Suprapubic skin (tissue), 4 donors: ENCODE measurements around the gene ADAP1. TPM values are rescaled to one million over a fixed set of nuclear protein-coding genes. Genes with fewer than 3 reads are reported as not detected.

ENCODE experiments used
- DNase-seq, 2 donors: peaks; one replicate each; pipeline ENCODE4 v3.0.0-alpha.2; 2019; ENCODE audit warnings: low spot score in 2 of 2
- H3K27ac ChIP-seq: fragments of 200-600 bp; sonication (generic); one replicate; pipeline ENCODE4 v1.5.1; 2019
- H3K27me3 ChIP-seq: fragments of 200-600 bp; sonication (generic); one replicate; pipeline ENCODE4 v1.5.1; 2019
- H3K36me3 ChIP-seq: fragments of 200-600 bp; sonication (generic); one replicate; pipeline ENCODE4 v1.5.1; 2019
- H3K4me1 ChIP-seq: fragments of 200-600 bp; sonication (generic); one replicate; pipeline ENCODE4 v1.5.1; 2019
- H3K4me3 ChIP-seq: fragments of 200-600 bp; sonication (generic); one replicate; pipeline ENCODE4 v1.5.1; 2019; ENCODE audit warnings: mild to moderate bottlenecking
- H3K9me3 ChIP-seq: fragments of 200-600 bp; sonication (generic); one replicate; pipeline ENCODE4 v1.5.1; 2019
- CTCF ChIP-seq, 2 donors: fragments of 200-600 bp in 1 of 2; fragments of 450-650 bp in 1 of 2; sonication (generic) in 1 of 2; IDR thresholded peaks; one replicate each; pipeline ENCODE4 v1.5.1; 2016 to 2019; ENCODE audit warnings: antibody characterized with exemption in 2 of 2, mild to moderate bottlenecking in 1 of 2, moderate library complexity in 1 of 2
- EP300 ChIP-seq: sonication (generic); formaldehyde crosslinking; IDR thresholded peaks from one replicate; pipeline ENCODE4 v1.6.1; 2017; ENCODE audit warnings: antibody characterized with exemption
- POLR2A ChIP-seq, 2 donors: fragments of 450-650 bp; IDR thresholded peaks; one replicate each; pipeline ENCODE4 v1.6.1; 2017; ENCODE audit warnings: antibody characterized with exemption in 2 of 2, mild to moderate bottlenecking in 2 of 2, moderate library complexity in 2 of 2
- POLR2AphosphoS5 ChIP-seq, 3 donors: sonication (generic); formaldehyde crosslinking; IDR thresholded peaks; one replicate each; pipeline ENCODE4 v1.6.1; 2017; ENCODE audit warnings: antibody characterized with exemption in 3 of 3
- WGBS: methylation state at CpG from one replicate; pipeline ENCODE4 v1.1.5; 2018; 5-methylcytosine and 5-hydroxymethylcytosine counted together
- total RNA-seq, 4 donors: library from RNA; depleted of rRNA; stranded (reverse); fragments of >200 nt; gene quantifications; one replicate each; pipeline ENCODE4 v1.1.0, GENCODE V29; 2016

ADAP1 gene
- total RNA-seq, 4 donors from 2014 or later: 4.1 to 9.1 (median 6.3) TPM

DNA sequence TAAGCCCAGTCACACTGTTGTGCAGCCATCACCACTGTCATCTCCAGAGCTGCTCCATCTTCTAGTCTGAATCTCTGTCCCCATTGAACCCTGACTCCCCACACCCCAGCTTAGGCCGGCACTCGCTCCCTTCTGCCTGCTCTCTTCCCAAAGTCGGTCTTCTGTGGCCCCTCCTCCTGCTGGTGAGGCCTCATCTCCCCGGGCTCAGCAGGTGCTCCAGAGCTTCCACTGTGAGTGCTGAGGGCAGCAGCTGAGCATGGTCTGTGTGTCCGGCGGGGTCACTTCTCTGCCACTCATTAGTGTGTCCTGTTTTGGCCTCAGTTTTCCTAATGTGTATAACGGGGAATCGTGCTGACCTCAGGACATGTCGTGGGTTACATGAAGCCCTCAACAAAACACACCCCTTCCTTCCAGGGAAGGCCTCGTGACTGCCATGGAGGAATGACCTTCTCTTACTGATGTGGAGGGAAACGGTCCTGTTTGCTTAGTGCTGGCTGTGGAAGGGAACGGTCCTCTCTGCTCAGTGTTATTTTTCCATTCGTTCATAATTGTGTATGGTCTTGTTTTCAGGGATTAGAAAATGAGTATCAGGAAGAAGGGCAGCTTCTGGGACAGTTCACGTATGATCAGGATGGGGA, 82.5 kb downstream of the ADAP1 start:
- DNase-seq: peak in 1 of 2 donors; percentile 59
- H3K36me3 ChIP-seq: peaks cover 46% of the 10 kb centered on the region
- no peak overlapping the region for H3K27ac ChIP-seq
- TF ChIP-seq EP300 (no peak), CTCF (IDR thresholded peaks at IDR 0.05) (no peak), POLR2A (IDR thresholded peaks at IDR 0.05) (no peak), POLR2AphosphoS5 (IDR thresholded peaks at IDR 0.05) (no peak)
- H3K27me3 ChIP-seq: no peaks in the 10 kb centered on the region
- H3K4me1 ChIP-seq: peaks cover 48% of the 10 kb centered on the region
- no peak overlapping the region for H3K4me3 ChIP-seq
- H3K9me3 ChIP-seq: no peaks in the 10 kb centered on the region
- WGBS: 86% methylated on average over 14 of the region's 14 CpGs

DNA sequence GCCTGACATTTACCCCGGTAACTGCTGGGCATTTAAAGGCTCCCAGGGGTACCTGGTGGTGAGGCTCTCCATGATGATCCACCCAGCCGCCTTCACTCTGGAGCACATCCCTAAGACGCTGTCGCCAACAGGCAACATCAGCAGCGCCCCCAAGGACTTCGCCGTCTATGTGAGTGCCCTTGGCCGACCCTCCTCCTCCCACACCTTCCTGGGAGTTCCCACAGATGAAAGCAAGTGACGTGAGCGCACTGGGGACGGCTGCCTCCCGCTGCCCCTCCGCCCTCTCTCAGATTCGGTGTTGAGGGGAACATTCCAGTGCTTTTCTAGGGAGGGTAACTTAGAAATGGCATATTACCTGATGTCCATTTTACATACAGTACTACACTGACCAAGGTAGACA, 85.1 kb downstream of the ADAP1 start:
- Histone ChIP-seq H3K4me3 (no peak overlapping the region), H3K36me3 (peaks cover 72% of the 10 kb centered on the region), H3K27me3 (no peaks in the 10 kb centered on the region), H3K9me3 (no peaks in the 10 kb centered on the region), H3K27ac (no peak overlapping the region), H3K4me1 (peaks cover 40% of the 10 kb centered on the region)
- no peak for DNase-seq
- TF ChIP-seq CTCF (IDR thresholded peaks at IDR 0.05) (no peak), EP300 (no peak), POLR2AphosphoS5 (IDR thresholded peaks at IDR 0.05) (no peak), POLR2A (IDR thresholded peaks at IDR 0.05) (no peak)
- WGBS: 84% methylated on average over 14 of the region's 14 CpGs

DNA sequence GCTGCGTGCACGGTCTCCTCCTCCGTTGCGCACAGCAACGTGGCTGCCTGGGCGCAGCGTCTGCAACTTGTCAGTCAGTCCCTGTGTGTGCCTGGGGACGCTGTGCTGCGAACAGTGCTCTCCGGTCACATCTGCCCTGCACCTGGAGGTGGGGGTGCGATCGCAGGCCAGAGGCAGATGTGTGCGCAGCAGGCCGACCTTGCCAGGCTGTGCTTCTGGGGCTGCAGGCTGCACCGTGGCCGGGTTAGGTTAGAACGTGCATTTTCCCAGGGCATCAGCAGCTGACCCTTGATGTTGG, 86.3 kb downstream of the ADAP1 start:
- peak overlapping the region; percentile 84 for H3K27ac ChIP-seq
- peaks cover 82% of the 10 kb centered on the region for H3K36me3 ChIP-seq
- peaks cover 27% of the 10 kb centered on the region for H3K4me1 ChIP-seq
- no peak overlapping the region for H3K4me3 ChIP-seq
- WGBS: 72% methylated on average over 14 of the region's 17 CpGs
- TF ChIP-seq POLR2A (IDR thresholded peaks at IDR 0.05): no peak
- no peak for TF ChIP-seq CTCF (IDR thresholded peaks at IDR 0.05)
- TF ChIP-seq EP300: no peak
- TF ChIP-seq POLR2AphosphoS5 (IDR thresholded peaks at IDR 0.05): no peak
- no peaks in the 10 kb centered on the region for H3K9me3 ChIP-seq
- DNase-seq: no peak
- H3K27me3 ChIP-seq: no peaks in the 10 kb centered on the region

GRCh38 chr7:867406-868188, 86.9 kb downstream of the ADAP1 start:
- 38% methylated on average over 20 of the region's 22 CpGs for WGBS
- H3K9me3 ChIP-seq: no peaks in the 10 kb centered on the region
- peak in 1 of 2 donors; percentile 82 for DNase-seq
- H3K27me3 ChIP-seq: no peaks in the 10 kb centered on the region
- H3K4me1 ChIP-seq: peaks cover 25% of the 10 kb centered on the region
- H3K27ac ChIP-seq: peak overlapping the region; percentile 84
- H3K36me3 ChIP-seq: peaks cover 84% of the 10 kb centered on the region
- TF ChIP-seq POLR2AphosphoS5 (IDR thresholded peaks at IDR 0.05): no peak
- peak; percentile 80 for TF ChIP-seq EP300
- TF ChIP-seq POLR2A (IDR thresholded peaks at IDR 0.05): no peak
- TF ChIP-seq CTCF (IDR thresholded peaks at IDR 0.05): peak in 1 of 2 donors; percentile 10
- no peak overlapping the region for H3K4me3 ChIP-seq

DNA sequence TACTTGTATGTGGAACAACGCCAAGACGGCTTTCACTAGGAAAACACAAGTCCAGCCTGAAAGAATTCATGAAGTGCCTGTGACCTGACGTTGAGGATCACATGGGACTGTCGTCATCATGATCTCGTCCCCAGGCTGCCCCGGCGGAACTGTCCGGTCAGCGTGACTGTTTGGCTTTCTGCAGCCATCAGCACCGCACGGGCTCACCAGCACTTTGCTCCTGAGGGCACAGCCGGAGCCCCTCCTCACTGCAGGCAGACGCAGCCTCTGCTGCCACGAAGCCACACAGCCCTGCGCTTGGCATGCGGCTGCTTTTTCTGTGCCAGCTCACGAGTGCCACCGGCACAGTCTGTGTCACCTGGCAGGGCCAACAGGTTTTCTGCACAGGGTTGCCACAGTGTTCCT, 87.5 kb downstream of the ADAP1 start:
- Histone ChIP-seq H3K4me1 (peaks cover 25% of the 10 kb centered on the region), H3K9me3 (no peaks in the 10 kb centered on the region), H3K27ac (peak overlapping the region; percentile 84), H3K36me3 (peaks cover 84% of the 10 kb centered on the region), H3K27me3 (no peaks in the 10 kb centered on the region), H3K4me3 (no peak overlapping the region)
- no peak for TF ChIP-seq CTCF (IDR thresholded peaks at IDR 0.05)
- TF ChIP-seq EP300: peak; percentile 91
- no peak for TF ChIP-seq POLR2A (IDR thresholded peaks at IDR 0.05)
- TF ChIP-seq POLR2AphosphoS5 (IDR thresholded peaks at IDR 0.05): peak in 2 of 3 donors; percentile 7 to 73
- WGBS: 35% methylated on average over 12 of the region's 18 CpGs
- DNase-seq: peak in 1 of 2 donors; percentile 84
